ENCODE results near the gene POGK. TPM values are rescaled to one million over a fixed set of nuclear protein-coding genes. Genes with fewer than 3 reads are reported as not detected.

POGK gene
- total RNA-seq, 2 experiments from 2014 or later, result 33.1 to 34.9 TPM

GRCh38 chr1:166840309-166841274, 1.3 kb downstream of the POGK start:
- Mint-ChIP-seq H3K36me3 (ENCODE audit: low read depth) (peaks cover 35% of the 10 kb centered on the region), H3K27ac (peak overlapping the region; percentile 80), H3K4me3 (peak overlapping the region; percentile 80), H3K4me1 (ENCODE audit: low read depth) (peaks cover 55% of the 10 kb centered on the region), H3K9me3 (no peaks in the 10 kb centered on the region), H3K27me3 (ENCODE audit: low read depth) (no peaks in the 10 kb centered on the region)
- DNase-seq, result no peak
- intact Hi-C loops (cut with micrococcal nuclease), result loop anchor here (10.0 kb wide), 2 partner anchors 676 to 1076 kb away; partner anchors contain the start of genes FAM78B and TMCO1
- CTCF ChIA-PET, result no interaction called here

DNA sequence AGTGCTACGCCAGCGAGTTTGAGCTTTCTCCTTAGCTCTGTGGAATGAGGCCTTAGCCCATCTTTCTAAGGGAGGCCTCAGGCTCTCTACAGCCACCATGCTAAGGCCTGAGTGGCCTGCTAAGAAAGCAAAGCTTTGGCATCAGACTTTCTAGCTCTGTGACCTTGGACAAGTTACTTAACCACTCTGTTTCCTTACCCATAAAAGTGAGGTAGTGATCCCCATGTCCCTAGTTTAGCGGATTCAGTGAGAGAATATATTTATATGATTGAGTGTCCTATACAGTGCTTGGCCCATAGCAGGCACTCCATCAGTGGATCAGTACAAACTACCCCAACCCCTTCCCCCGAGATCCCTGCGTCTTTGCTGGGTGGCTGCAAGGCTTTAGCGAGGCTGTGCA, 4.0 kb downstream of the POGK start:
- Mint-ChIP-seq H3K9me3 (no peaks in the 10 kb centered on the region), H3K36me3 (ENCODE audit: low read depth) (peaks cover 59% of the 10 kb centered on the region), H3K27ac (peak overlapping the region; percentile 12), H3K27me3 (ENCODE audit: low read depth) (no peaks in the 10 kb centered on the region), H3K4me1 (ENCODE audit: low read depth) (peaks cover 68% of the 10 kb centered on the region), H3K4me3 (no peak overlapping the region)
- intact Hi-C loops (cut with micrococcal nuclease), result loop anchor here (10.0 kb wide), 2 partner anchors 679 to 1079 kb away; partner anchors contain the start of genes FAM78B and TMCO1
- DNase-seq, result no peak
- CTCF ChIA-PET, result interaction anchor here (1.3 kb wide), 1 partner anchor 216 kb away, joined by 3 read pairs; no protein-coding TSS in a partner anchor

- no peaks in the 10 kb centered on the region for H3K27me3 Mint-ChIP-seq (ENCODE audit: low read depth)
- peak overlapping the region; percentile 12 for H3K27ac Mint-ChIP-seq
- CTCF ChIA-PET, result interaction anchor here (1.3 kb wide), 2 partner anchors 66 to 215 kb away, joined by 3 to 5 read pairs; no protein-coding TSS in a partner anchor
- no peaks in the 10 kb centered on the region for H3K9me3 Mint-ChIP-seq
- H3K36me3 Mint-ChIP-seq (ENCODE audit: low read depth), result peaks cover 62% of the 10 kb centered on the region
- H3K4me3 Mint-ChIP-seq, result no peak overlapping the region
- intact Hi-C loops (cut with micrococcal nuclease), result loop anchor here (10.0 kb wide), 2 partner anchors 679 to 1079 kb away; partner anchors contain the start of genes FAM78B and TMCO1
- peaks cover 68% of the 10 kb centered on the region for H3K4me1 Mint-ChIP-seq (ENCODE audit: low read depth)
- DNase-seq, result no peak
Observed at GRCh38 chr1:166843769-166844596, 4.7 kb downstream of the POGK start.

GRCh38 chr1:166844791-166845190, 5.5 kb downstream of the POGK start:
- no peaks in the 10 kb centered on the region for H3K9me3 Mint-ChIP-seq

DNA sequence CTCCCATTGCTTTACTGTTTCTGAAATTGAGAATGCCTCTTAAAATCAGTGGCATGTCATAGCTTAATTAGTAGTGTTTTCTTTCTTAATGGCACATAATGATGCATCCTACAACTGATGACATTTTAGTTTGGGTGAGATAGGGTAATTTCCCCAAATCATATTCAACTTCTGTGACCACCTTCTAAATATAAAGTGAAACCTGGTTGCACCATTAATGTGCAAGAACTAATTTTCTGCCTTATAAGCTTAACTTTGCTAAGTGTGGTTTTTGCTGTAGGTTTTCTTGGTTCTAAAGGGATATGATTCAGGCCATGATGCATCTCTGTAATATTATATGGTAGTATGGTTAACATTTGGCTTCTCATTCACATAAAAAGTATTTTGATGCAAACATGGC, 8.9 kb downstream of the POGK start:
- Mint-ChIP-seq H3K27me3 (ENCODE audit: low read depth) (no peaks in the 10 kb centered on the region), H3K4me1 (ENCODE audit: low read depth) (peaks cover 78% of the 10 kb centered on the region), H3K36me3 (ENCODE audit: low read depth) (peaks cover 76% of the 10 kb centered on the region), H3K9me3 (no peaks in the 10 kb centered on the region), H3K4me3 (no peak overlapping the region), H3K27ac (peak overlapping the region; percentile 66)
- CTCF ChIA-PET, result no interaction called here
- intact Hi-C loops (cut with micrococcal nuclease), result loop anchor here (10.0 kb wide), 2 partner anchors 683 to 1083 kb away; partner anchors contain the start of genes FAM78B and TMCO1
- no peak for DNase-seq

More at GRCh38 chr1:166844791-166845190, 5.5 kb downstream of the POGK start:
- CTCF ChIA-PET, result interaction anchor here (1.3 kb wide), 1 partner anchor 65 kb away, joined by 5 read pairs; no protein-coding TSS in a partner anchor
- intact Hi-C loops (cut with micrococcal nuclease), result loop anchor here (10.0 kb wide), 2 partner anchors 680 to 1080 kb away; partner anchors contain the start of genes FAM78B and TMCO1
- DNase-seq, result no peak
- H3K36me3 Mint-ChIP-seq (ENCODE audit: low read depth), result peaks cover 70% of the 10 kb centered on the region
- H3K27ac Mint-ChIP-seq, result no peak overlapping the region
- H3K27me3 Mint-ChIP-seq (ENCODE audit: low read depth), result no peaks in the 10 kb centered on the region
- H3K4me3 Mint-ChIP-seq, result no peak overlapping the region
- peaks cover 73% of the 10 kb centered on the region for H3K4me1 Mint-ChIP-seq (ENCODE audit: low read depth)

DNA sequence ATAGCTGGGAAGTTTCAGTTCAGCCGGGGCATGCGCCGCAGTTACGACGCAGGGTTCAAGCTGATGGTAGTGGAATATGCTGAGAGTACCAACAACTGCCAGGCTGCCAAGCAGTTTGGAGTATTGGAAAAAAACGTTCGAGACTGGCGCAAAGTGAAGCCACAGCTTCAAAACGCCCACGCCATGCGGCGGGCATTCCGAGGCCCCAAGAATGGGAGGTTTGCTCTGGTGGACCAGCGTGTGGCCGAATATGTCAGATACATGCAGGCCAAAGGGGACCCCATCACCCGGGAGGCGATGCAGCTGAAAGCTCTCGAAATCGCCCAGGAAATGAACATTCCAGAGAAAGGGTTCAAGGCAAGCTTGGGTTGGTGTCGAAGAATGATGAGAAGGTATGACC, 9.9 kb downstream of the POGK start:
- H3K9me3 Mint-ChIP-seq, result no peaks in the 10 kb centered on the region
- H3K36me3 Mint-ChIP-seq (ENCODE audit: low read depth), result peaks cover 76% of the 10 kb centered on the region
- CTCF ChIA-PET, result no interaction called here
- no peak overlapping the region for H3K4me3 Mint-ChIP-seq
- no peak for DNase-seq
- H3K27ac Mint-ChIP-seq, result no peak overlapping the region
- peaks cover 78% of the 10 kb centered on the region for H3K4me1 Mint-ChIP-seq (ENCODE audit: low read depth)
- no peaks in the 10 kb centered on the region for H3K27me3 Mint-ChIP-seq (ENCODE audit: low read depth)
- intact Hi-C loops (cut with micrococcal nuclease), result loop anchor here (10.0 kb wide), 2 partner anchors 684 to 1084 kb away; partner anchors contain the start of genes FAM78B and TMCO1

DNA sequence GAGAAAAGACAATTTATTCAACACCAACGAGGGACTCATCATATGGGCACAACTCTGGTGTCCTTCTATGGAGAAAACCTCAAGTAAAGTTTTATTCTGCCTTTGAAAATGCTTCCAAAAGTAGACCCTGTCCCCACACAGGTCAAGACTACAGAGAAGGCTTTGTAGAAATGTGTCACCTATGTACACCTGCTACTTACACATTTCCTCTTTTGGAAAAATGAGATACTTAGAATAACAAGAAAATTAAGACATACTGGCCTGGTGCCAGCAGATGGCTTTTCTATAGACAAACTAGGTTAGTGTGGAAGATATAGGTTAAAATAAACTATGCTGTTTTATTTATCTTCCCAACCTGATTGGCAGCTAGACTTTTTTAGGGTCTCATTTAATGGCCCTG, 13.6 kb downstream of the POGK start:
- Mint-ChIP-seq H3K36me3 (ENCODE audit: low read depth) (peaks cover 50% of the 10 kb centered on the region), H3K27ac (peak overlapping the region; percentile 64), H3K27me3 (ENCODE audit: low read depth) (no peaks in the 10 kb centered on the region), H3K4me1 (ENCODE audit: low read depth) (peaks cover 52% of the 10 kb centered on the region), H3K4me3 (no peak overlapping the region), H3K9me3 (no peaks in the 10 kb centered on the region)
- DNase-seq, result peak; percentile 20
- intact Hi-C loops (cut with micrococcal nuclease), result no loop called here
- CTCF ChIA-PET, result no interaction called here

DNA sequence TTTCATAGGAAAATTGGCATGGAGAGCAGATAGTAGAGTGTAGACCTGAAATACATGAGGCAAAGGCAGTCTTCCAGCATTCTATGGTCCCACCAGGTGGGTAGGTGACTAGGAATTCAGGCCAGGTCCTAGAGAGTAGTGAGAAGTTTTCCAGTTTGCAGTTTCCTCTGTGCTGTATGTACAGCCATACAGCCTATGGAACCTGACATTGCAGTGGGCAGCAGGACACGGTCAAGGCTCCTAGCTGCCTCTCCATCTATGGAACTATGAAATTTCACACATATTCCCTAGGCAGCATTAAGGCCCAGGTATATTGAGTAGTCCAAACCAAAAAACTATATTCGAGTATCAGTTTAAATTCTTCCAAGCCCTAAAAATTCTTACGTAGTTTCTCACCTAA, 16.3 kb downstream of the POGK start:
- CTCF ChIA-PET, result interaction anchor here (1.1 kb wide), 1 partner anchor 204 kb away, joined by 4 read pairs; no protein-coding TSS in a partner anchor
- no peaks in the 10 kb centered on the region for H3K9me3 Mint-ChIP-seq
- H3K36me3 Mint-ChIP-seq (ENCODE audit: low read depth), result peaks cover 37% of the 10 kb centered on the region
- no peak overlapping the region for H3K27ac Mint-ChIP-seq
- H3K4me3 Mint-ChIP-seq, result no peak overlapping the region
- no peaks in the 10 kb centered on the region for H3K27me3 Mint-ChIP-seq (ENCODE audit: low read depth)
- intact Hi-C loops (cut with micrococcal nuclease), result no loop called here
- DNase-seq, result no peak
- peaks cover 38% of the 10 kb centered on the region for H3K4me1 Mint-ChIP-seq (ENCODE audit: low read depth)

GRCh38 chr1:166857995-166858394, 18.7 kb downstream of the POGK start:
- peaks cover 33% of the 10 kb centered on the region for H3K36me3 Mint-ChIP-seq (ENCODE audit: low read depth)
- H3K27me3 Mint-ChIP-seq (ENCODE audit: low read depth), result no peaks in the 10 kb centered on the region
- intact Hi-C loops (cut with micrococcal nuclease), result no loop called here
- no peaks in the 10 kb centered on the region for H3K9me3 Mint-ChIP-seq
- no peak for DNase-seq
- CTCF ChIA-PET, result interaction anchor here (0.7 kb wide), 1 partner anchor 963 kb away, joined by 4 read pairs; no protein-coding TSS in a partner anchor
- no peak overlapping the region for H3K4me3 Mint-ChIP-seq
- H3K4me1 Mint-ChIP-seq (ENCODE audit: low read depth), result peaks cover 20% of the 10 kb centered on the region
- H3K27ac Mint-ChIP-seq, result no peak overlapping the region

- peaks cover 13% of the 10 kb centered on the region for H3K4me1 Mint-ChIP-seq (ENCODE audit: low read depth)
- intact Hi-C loops (cut with micrococcal nuclease), result no loop called here
- no peaks in the 10 kb centered on the region for H3K9me3 Mint-ChIP-seq
- H3K27me3 Mint-ChIP-seq (ENCODE audit: low read depth), result no peaks in the 10 kb centered on the region
- no peak overlapping the region for H3K4me3 Mint-ChIP-seq
- CTCF ChIA-PET, result no interaction called here
- peaks cover 32% of the 10 kb centered on the region for H3K36me3 Mint-ChIP-seq (ENCODE audit: low read depth)
- H3K27ac Mint-ChIP-seq, result peak overlapping the region; percentile 46
- DNase-seq, result no peak
Observed at GRCh38 chr1:166858726-166859419, 19.6 kb downstream of the POGK start.

- CTCF ChIA-PET, result no interaction called here
Observed at GRCh38 chr1:166859597-166859996, 20.3 kb downstream of the POGK start.

More at GRCh38 chr1:166859597-166859996, 20.3 kb downstream of the POGK start:
- Mint-ChIP-seq H3K36me3 (ENCODE audit: low read depth) (peaks cover 34% of the 10 kb centered on the region), H3K4me3 (no peak overlapping the region), H3K27me3 (ENCODE audit: low read depth) (no peaks in the 10 kb centered on the region), H3K27ac (peak overlapping the region; percentile 46), H3K4me1 (ENCODE audit: low read depth) (peaks cover 11% of the 10 kb centered on the region), H3K9me3 (no peaks in the 10 kb centered on the region)
- intact Hi-C loops (cut with micrococcal nuclease), result no loop called here
- DNase-seq, result no peak
